ENCODE results near the gene AHNAK.
"Not testable (repeated sequence)": the region's sequence is repeated elsewhere in the genome, so short reads cannot be mapped to it uniquely, and the experiment has no call there.

GRCh38 chr11:62559626-62560025, 13.0 kb upstream of the AHNAK start:
- not testable (repeated sequence) for TF ChIP-seq POLR2A (IDR thresholded peaks at IDR 0.05)
- TF ChIP-seq, protein P1, sequence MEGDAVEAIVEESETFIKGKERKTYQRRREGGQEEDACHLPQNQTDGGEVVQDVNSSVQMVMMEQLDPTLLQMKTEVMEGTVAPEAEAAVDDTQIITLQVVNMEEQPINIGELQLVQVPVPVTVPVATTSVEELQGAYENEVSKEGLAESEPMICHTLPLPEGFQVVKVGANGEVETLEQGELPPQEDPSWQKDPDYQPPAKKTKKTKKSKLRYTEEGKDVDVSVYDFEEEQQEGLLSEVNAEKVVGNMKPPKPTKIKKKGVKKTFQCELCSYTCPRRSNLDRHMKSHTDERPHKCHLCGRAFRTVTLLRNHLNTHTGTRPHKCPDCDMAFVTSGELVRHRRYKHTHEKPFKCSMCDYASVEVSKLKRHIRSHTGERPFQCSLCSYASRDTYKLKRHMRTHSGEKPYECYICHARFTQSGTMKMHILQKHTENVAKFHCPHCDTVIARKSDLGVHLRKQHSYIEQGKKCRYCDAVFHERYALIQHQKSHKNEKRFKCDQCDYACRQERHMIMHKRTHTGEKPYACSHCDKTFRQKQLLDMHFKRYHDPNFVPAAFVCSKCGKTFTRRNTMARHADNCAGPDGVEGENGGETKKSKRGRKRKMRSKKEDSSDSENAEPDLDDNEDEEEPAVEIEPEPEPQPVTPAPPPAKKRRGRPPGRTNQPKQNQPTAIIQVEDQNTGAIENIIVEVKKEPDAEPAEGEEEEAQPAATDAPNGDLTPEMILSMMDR (IDR thresholded peaks at IDR 0.05), result not testable (repeated sequence)

Measured in Peyer's patch (tissue), 4 donors.